ENCODE data around the gene CD79A. TPM values are rescaled to one million over a fixed set of nuclear protein-coding genes. Genes with fewer than 3 reads are reported as not detected.

CD79A gene
- polyA plus RNA-seq, 4 donors: 0.45 to 10.5 (median 4.9) TPM

DNA sequence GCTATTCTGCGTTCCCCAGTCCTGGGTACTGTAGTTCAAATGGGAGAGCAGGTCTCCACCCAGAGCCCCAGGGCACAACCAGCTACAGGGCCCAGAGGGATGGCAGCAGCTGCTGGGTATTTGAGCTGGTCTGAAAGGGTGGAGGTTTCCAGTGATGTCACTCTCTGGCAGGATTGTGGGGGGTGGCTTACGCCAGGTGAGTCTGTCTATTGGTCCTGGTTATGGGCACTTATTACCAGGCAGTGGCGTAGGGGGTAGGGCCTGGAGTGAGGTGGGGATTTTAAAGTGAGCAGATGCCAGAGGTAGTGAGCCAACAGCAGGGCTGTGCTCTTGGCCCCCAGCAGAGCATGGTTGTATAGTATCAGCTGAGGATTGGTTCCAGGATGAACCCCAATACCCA, 10.8 kb upstream of the CD79A start:
- H3K4me1 ChIP-seq (ENCODE audit: control insufficient read depth in 3 of 3, insufficient read depth in 2 of 3, low read depth in 1 of 3, low read length in 2 of 3): peaks cover 15 to 52% (median 16%) of the 10 kb centered on the region in 3 donors

DNA sequence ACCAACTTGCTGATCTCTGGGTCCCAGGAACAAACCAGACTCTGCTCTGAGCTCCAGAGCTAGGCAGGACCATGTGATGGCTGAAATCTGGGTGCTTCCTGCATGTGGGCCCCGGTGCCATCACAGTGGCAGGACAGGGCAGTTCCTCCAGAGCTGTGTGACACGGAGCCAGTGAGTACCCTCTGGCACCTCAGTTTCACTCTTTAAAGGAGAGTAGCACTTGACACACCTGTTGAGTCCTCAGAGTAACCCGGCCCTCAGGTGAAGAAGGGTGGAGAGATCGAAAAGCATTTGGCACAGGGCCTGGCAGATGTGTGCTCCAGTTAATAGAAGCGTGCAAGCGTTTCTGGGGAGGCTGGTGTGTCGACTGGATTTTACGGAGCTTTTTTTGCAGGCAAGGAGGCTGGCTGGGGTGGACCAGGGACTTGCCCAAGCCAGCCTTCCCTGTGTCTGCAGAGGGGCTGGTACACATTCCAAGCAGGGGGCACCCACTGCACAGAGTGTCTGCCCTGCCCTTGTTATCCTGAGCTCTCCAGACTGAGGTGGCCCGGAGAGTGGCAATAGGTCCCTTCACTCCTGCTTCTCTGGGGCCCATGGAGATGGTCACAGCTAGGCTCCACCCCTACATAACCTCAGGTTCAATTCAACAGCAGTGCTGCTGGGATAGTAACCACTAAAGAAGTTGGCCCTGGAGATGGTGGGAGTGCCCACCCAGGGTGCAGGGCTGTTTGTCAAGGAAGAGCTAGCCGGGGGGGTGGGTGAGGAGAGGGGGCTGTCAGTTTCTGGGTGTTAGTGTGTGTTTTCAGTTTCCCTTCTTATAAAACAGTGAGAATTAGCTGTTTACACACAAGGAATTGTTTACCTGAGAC, 8.7 kb upstream of the CD79A start:
- Histone ChIP-seq H3K36me3 (ENCODE audit: control insufficient read depth in 3 of 3, insufficient read depth in 2 of 3, low read depth in 1 of 3, low read length in 3 of 3) (peaks cover 7 to 94% (median 25%) of the 10 kb centered on the region in 3 donors), H3K4me3 (ENCODE audit: low read depth in 1 of 3, low read length in 3 of 3) (no peak overlapping the region), H3K4me1 (ENCODE audit: control insufficient read depth in 3 of 3, insufficient read depth in 2 of 3, low read depth in 1 of 3, low read length in 2 of 3) (peaks cover 5 to 37% (median 11%) of the 10 kb centered on the region in 3 donors), H3K9me3 (ENCODE audit: control insufficient read depth in 2 of 2, insufficient read depth in 1 of 2, low read depth in 1 of 2, low read length in 1 of 2) (no peaks in the 10 kb centered on the region), H3K27me3 (ENCODE audit: control insufficient read depth in 3 of 3, insufficient read depth in 3 of 3, low read length in 3 of 3) (no peaks in the 10 kb centered on the region), H3K27ac (ENCODE audit: low read depth in 1 of 3, low read length in 2 of 3) (peak overlapping the region; percentile 42 to 89 (median 74))
- FAIRE-seq (no peak), DNase-seq (peak; percentile 39 to 89)
- WGBS, 3 donors: 25 to 61% (median 29%) methylated on average over 10 of the region's 10 CpGs

More for the DNA sequence above, 10.8 kb upstream of the CD79A start:
- peaks cover 9 to 94% (median 30%) of the 10 kb centered on the region in 3 donors for H3K36me3 ChIP-seq (ENCODE audit: control insufficient read depth in 3 of 3, insufficient read depth in 2 of 3, low read depth in 1 of 3, low read length in 3 of 3)
- no peak overlapping the region for H3K4me3 ChIP-seq (ENCODE audit: low read depth in 1 of 3, low read length in 3 of 3)
- WGBS, 3 donors: 87 to 88% (median 87%) methylated on average over 3 of the region's 3 CpGs
- FAIRE-seq (no peak), DNase-seq (no peak)
- H3K27me3 ChIP-seq (ENCODE audit: control insufficient read depth in 3 of 3, insufficient read depth in 3 of 3, low read length in 3 of 3): no peaks in the 10 kb centered on the region
- H3K9me3 ChIP-seq (ENCODE audit: control insufficient read depth in 2 of 2, insufficient read depth in 1 of 2, low read depth in 1 of 2, low read length in 1 of 2): no peaks in the 10 kb centered on the region
- no peak overlapping the region for H3K27ac ChIP-seq (ENCODE audit: low read depth in 1 of 3, low read length in 2 of 3)

DNA sequence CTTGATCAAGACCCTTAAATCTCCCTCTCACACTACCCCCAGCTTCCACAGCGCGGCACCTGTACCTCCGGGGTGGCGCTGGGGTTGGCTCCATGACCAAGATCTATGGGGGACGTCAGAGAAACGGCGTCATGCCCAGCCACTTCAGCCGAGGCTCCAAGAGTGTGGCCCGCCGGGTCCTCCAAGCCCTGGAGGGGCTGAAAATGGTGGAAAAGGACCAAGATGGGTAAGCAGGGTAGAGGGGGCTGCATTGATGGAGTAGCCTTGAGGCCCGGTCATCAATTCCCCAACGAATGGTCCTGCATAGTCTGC, 8.1 kb upstream of the CD79A start:
- peak overlapping the region; percentile 18 to 89 (median 26) for H3K27ac ChIP-seq (ENCODE audit: low read depth in 1 of 3, low read length in 2 of 3)
- no peak for FAIRE-seq

DNA sequence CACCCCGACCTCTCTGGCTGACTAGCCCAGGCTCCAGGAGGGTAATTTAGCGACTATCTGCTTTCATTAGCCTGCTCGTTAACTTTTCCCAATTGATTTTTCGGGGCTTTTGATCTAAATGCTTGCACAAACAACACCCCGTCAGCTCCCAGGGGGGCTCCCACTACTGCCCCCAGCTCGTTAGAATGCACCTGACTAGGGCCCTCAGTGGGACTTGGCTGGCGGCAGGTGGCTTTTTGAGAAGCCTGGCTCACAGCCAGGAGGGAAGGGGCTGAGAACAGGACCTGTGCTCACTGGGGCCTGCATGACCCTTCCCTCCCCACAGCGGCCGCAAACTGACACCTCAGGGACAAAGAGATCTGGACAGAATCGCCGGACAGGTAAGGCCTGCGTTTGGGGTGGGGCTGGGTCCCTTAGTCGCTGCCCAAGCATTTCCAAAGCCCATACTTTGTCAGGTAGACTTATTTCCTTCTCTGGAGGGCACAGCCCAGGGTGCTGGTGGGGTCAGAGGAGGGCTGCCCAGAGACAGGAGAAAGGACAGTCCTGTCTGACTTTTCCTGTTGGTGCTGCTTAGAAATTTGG, 7.6 kb upstream of the CD79A start:
- FAIRE-seq (no peak), DNase-seq (peak in 1 of 2 donors; percentile 41)
- Histone ChIP-seq H3K4me3 (ENCODE audit: low read depth in 1 of 3, low read length in 3 of 3) (no peak overlapping the region), H3K9me3 (ENCODE audit: control insufficient read depth in 2 of 2, insufficient read depth in 1 of 2, low read depth in 1 of 2, low read length in 1 of 2) (no peaks in the 10 kb centered on the region), H3K4me1 (ENCODE audit: control insufficient read depth in 3 of 3, insufficient read depth in 2 of 3, low read depth in 1 of 3, low read length in 2 of 3) (peaks cover 5 to 36% (median 9%) of the 10 kb centered on the region in 3 donors), H3K36me3 (ENCODE audit: control insufficient read depth in 3 of 3, insufficient read depth in 2 of 3, low read depth in 1 of 3, low read length in 3 of 3) (peaks cover 4 to 83% (median 20%) of the 10 kb centered on the region in 3 donors), H3K27ac (ENCODE audit: low read depth in 1 of 3, low read length in 2 of 3) (peak overlapping the region; percentile 18 to 89 (median 43)), H3K27me3 (ENCODE audit: control insufficient read depth in 3 of 3, insufficient read depth in 3 of 3, low read length in 3 of 3) (no peaks in the 10 kb centered on the region)
- WGBS, 3 donors: 28 to 61% (median 39%) methylated on average over 13 of the region's 13 CpGs

More for the DNA sequence above, 8.1 kb upstream of the CD79A start:
- no peaks in the 10 kb centered on the region for H3K9me3 ChIP-seq (ENCODE audit: control insufficient read depth in 2 of 2, insufficient read depth in 1 of 2, low read depth in 1 of 2, low read length in 1 of 2)
- WGBS, 3 donors: 61 to 67% (median 64%) methylated on average over 12 of the region's 12 CpGs
- no peaks in the 10 kb centered on the region for H3K27me3 ChIP-seq (ENCODE audit: control insufficient read depth in 3 of 3, insufficient read depth in 3 of 3, low read length in 3 of 3)
- no peak overlapping the region for H3K4me3 ChIP-seq (ENCODE audit: low read depth in 1 of 3, low read length in 3 of 3)
- peaks cover 5 to 88% (median 25%) of the 10 kb centered on the region in 3 donors for H3K36me3 ChIP-seq (ENCODE audit: control insufficient read depth in 3 of 3, insufficient read depth in 2 of 3, low read depth in 1 of 3, low read length in 3 of 3)
- H3K4me1 ChIP-seq (ENCODE audit: control insufficient read depth in 3 of 3, insufficient read depth in 2 of 3, low read depth in 1 of 3, low read length in 2 of 3): peaks cover 5 to 36% (median 9%) of the 10 kb centered on the region in 3 donors
- DNase-seq: no peak

DNA sequence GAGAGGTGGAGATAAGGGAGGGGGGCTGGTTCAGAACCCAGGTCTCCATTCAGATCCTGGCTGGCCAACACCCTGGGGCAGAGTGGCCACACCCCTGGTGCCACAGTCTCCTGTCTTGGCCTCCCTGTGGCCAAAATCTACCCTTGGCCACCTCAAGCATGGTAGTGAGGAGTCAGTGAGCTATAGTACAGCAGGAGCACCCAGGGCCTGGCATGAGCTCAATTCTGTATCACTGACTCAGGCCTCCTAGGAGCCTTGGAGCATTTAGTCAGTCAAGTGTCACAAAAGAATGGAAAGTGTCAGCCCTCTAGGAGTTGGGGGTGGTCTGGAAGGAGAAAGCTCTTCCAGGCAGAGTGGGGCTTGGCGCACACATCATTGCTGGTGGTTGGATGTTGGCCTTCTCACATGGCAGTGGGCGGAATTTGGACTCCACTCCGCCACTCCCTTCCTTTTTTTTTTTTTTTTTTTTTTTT, 6.6 kb upstream of the CD79A start:
- WGBS, 3 donors: 19 to 43% (median 32%) methylated on average over 3 of the region's 3 CpGs
- Histone ChIP-seq H3K27me3 (ENCODE audit: control insufficient read depth in 3 of 3, insufficient read depth in 3 of 3, low read length in 3 of 3) (no peaks in the 10 kb centered on the region), H3K4me1 (ENCODE audit: control insufficient read depth in 3 of 3, insufficient read depth in 2 of 3, low read depth in 1 of 3, low read length in 2 of 3) (peaks cover 5 to 36% (median 9%) of the 10 kb centered on the region in 3 donors), H3K36me3 (ENCODE audit: control insufficient read depth in 3 of 3, insufficient read depth in 2 of 3, low read depth in 1 of 3, low read length in 3 of 3) (peaks cover 2 to 73% (median 20%) of the 10 kb centered on the region in 3 donors), H3K27ac (ENCODE audit: low read depth in 1 of 3, low read length in 2 of 3) (peak overlapping the region; percentile 63 to 89 (median 76)), H3K4me3 (ENCODE audit: low read depth in 1 of 3, low read length in 3 of 3) (no peak overlapping the region), H3K9me3 (ENCODE audit: control insufficient read depth in 2 of 2, insufficient read depth in 1 of 2, low read depth in 1 of 2, low read length in 1 of 2) (no peaks in the 10 kb centered on the region)
- FAIRE-seq (no peak), DNase-seq (peak; percentile 74 to 81)

DNA sequence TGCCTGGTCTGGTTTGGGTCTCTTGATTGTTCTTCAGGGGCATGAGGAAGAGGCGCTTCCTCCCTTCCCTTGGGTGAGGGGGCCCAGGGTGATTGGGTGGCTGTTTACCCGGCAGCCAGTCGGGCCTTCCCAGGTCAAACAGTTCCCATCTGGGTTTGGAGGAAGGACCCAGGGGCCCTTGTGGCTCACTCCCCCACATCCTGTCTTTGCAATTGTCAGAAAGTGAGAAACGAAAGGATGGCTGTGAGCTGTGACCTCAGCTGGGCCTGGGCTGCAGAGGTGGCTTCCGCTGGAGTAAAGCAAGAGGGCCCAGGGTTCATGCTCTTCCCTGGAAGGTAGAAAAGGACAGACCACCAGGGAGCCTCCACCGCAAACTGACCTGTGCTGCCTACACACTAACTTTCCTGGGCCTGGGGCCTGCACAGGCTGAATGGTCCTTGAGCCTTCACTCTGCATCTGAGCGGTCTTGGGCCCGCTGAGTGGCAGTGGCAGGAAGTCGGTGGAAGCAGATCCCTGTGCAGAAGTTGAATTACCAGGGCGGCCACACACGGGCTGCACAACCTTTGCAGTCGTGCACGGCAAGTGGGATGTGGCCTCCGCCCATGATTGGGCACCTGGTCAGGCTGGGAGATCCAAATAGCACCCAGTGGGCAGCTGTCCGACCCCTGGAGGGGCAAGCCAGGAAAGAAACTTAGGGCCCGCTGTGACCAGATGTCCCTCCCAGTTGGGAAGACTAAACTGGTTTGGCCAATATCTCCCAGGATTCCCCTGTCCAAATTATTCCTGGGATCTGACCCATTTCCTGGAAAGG, 5.3 kb upstream of the CD79A start:
- Histone ChIP-seq H3K4me1 (ENCODE audit: control insufficient read depth in 3 of 3, insufficient read depth in 2 of 3, low read depth in 1 of 3, low read length in 2 of 3) (peaks cover 5 to 34% (median 9%) of the 10 kb centered on the region in 3 donors), H3K4me3 (ENCODE audit: low read depth in 1 of 3, low read length in 3 of 3) (no peak overlapping the region), H3K27ac (ENCODE audit: low read depth in 1 of 3, low read length in 2 of 3) (peak overlapping the region in 2 of 3 donors; percentile 30 to 53), H3K9me3 (ENCODE audit: control insufficient read depth in 2 of 2, insufficient read depth in 1 of 2, low read depth in 1 of 2, low read length in 1 of 2) (no peaks in the 10 kb centered on the region), H3K27me3 (ENCODE audit: control insufficient read depth in 3 of 3, insufficient read depth in 3 of 3, low read length in 3 of 3) (no peaks in the 10 kb centered on the region), H3K36me3 (ENCODE audit: control insufficient read depth in 3 of 3, insufficient read depth in 2 of 3, low read depth in 1 of 3, low read length in 3 of 3) (peaks cover 2 to 64% (median 17%) of the 10 kb centered on the region in 3 donors)
- 52 to 65% (median 55%) methylated on average over 16 of the region's 16 CpGs for WGBS, 3 donors
- DNase-seq (peak; percentile 15 to 67), FAIRE-seq (no peak)

DNA sequence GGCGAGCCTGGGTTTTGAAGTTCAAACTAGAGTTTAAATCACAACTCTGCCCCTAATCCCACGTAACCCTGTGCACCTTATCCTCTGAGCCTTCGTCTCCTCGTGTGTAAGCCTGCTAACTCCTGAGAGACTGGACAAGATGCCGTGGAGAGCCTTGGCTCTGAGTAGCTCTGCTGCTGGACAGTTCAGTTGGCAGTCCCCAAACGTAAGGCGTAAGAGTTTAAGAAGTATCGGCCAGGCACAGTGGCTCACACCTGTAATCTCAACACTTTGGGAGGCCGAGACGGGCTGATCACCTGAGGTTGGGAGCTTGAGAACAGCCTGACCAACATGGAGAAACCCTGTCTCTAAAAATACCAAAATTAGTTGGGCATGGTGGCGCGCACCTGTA, 4.7 kb upstream of the CD79A start:
- Histone ChIP-seq H3K9me3 (ENCODE audit: control insufficient read depth in 2 of 2, insufficient read depth in 1 of 2, low read depth in 1 of 2, low read length in 1 of 2) (no peaks in the 10 kb centered on the region), H3K4me3 (ENCODE audit: low read depth in 1 of 3, low read length in 3 of 3) (no peak overlapping the region), H3K27me3 (ENCODE audit: control insufficient read depth in 3 of 3, insufficient read depth in 3 of 3, low read length in 3 of 3) (no peaks in the 10 kb centered on the region), H3K27ac (ENCODE audit: low read depth in 1 of 3, low read length in 2 of 3) (peak overlapping the region in 2 of 3 donors; percentile 30 to 53), H3K36me3 (ENCODE audit: control insufficient read depth in 3 of 3, insufficient read depth in 2 of 3, low read depth in 1 of 3, low read length in 3 of 3) (peaks cover 2 to 58% (median 17%) of the 10 kb centered on the region in 3 donors), H3K4me1 (ENCODE audit: control insufficient read depth in 3 of 3, insufficient read depth in 2 of 3, low read depth in 1 of 3, low read length in 2 of 3) (peaks cover 5 to 32% (median 9%) of the 10 kb centered on the region in 3 donors)
- FAIRE-seq (no peak), DNase-seq (no peak)
- 82 to 87% (median 83%) methylated on average over 12 of the region's 12 CpGs for WGBS, 3 donors
